ENCODE data around the gene C1orf159.
"Not testable (repeated sequence)": the region's sequence is repeated elsewhere in the genome, so short reads cannot be mapped to it uniquely, and the experiment has no call there.

Gene C1orf159

DNA sequence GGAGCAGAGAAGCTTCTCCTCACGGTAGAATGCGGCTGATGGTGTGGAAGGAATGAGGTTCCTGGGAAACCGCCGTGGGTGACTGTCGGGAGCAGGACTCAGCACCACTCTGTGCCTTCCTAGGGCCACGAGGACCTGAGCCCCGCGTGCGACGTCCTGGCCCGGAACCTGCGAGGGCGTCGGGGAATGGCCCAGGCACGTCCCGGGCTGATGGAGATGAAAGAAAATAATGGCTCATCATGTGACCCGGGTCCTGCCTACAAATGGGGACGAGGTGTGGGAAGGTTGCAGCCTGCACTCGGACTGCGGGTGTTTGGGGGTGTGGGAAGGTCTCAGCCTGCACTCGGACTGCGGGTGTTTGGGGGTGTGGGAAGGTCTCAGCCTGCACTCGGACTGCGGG lies 32.7 kb upstream of the C1orf159 start:
- DNase-seq, result no peak

DNA sequence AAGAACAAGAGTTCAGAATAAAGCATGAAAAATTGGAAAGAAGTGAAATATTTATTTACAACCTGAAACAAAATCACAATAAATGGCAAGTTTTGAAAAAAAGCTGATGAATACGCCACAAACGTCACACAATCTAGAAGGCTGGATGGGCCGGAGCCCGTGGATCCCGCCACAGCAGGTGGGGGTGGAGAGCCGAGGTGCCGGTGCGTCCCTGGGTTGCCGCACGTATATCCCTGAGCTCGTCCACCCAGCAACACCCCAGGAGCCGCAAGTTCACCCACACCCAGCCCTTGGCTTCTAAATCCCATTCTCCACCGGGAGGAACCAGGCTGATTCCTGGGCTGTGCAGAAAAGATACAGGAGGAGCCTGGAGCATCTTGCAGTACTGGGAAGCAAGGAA lies 32.2 kb upstream of the C1orf159 start:
- no peak for DNase-seq

DNA sequence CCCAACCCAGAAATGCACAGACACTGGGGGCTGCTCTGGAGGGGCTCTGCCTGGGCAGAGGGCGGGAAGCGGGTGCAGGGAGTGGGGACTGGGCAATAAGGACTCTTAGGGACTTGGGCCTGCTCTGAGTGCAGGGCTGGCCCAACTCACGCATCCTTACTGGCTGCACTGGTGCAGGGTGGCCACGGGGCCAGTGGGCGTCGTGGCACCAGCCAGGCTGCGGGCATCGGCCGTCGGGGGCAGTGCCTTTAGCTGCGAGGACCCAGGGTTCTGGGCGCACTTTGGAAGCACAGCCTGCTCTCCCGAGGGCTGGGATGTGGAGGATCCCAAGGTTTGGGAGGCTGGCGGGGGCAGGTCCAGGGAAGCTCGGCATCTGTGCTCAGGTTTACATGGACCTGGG lies 30.7 kb upstream of the C1orf159 start:
- DNase-seq, result no peak

DNA sequence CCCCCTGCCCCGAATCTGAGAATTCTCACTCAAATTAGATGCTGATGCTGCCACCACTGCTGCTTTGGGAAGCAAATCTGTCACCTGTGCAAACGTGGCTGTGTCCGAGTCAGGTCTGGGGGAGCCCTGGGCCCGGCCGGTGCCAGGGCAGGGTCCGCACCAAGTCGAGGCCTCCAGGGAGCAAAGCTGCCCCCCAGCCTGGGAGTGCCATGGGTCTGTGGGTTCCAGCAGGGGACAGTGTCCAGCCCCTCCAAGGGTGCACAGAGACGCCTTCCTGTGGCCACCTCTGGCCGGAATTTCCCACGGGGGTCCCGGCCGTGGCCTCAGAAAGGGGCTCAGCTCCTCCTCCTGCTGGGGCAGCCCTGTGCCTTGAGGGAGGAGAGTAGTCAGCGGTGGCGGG lies 30.1 kb upstream of the C1orf159 start:
- DNase-seq, result no peak

DNA sequence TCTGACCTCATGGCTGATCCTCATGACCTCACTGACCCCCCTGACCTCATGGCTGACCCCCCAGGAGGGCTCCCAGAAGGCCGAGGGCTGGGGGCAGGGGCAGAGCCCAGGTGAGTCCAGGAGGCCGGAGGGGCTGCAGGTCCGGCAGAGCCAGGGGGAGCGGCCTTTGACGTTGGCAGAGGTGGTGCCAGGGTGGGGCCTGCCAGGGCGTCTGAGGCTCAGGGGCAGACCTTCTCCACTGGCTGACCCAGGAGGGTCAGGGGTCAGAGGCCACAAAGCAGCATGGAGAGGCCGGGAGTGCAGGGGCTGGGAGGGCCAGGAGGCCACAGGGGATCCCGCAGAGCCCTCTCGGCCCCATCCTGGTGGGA lies 29.6 kb upstream of the C1orf159 start:
- no peak for DNase-seq

DNA sequence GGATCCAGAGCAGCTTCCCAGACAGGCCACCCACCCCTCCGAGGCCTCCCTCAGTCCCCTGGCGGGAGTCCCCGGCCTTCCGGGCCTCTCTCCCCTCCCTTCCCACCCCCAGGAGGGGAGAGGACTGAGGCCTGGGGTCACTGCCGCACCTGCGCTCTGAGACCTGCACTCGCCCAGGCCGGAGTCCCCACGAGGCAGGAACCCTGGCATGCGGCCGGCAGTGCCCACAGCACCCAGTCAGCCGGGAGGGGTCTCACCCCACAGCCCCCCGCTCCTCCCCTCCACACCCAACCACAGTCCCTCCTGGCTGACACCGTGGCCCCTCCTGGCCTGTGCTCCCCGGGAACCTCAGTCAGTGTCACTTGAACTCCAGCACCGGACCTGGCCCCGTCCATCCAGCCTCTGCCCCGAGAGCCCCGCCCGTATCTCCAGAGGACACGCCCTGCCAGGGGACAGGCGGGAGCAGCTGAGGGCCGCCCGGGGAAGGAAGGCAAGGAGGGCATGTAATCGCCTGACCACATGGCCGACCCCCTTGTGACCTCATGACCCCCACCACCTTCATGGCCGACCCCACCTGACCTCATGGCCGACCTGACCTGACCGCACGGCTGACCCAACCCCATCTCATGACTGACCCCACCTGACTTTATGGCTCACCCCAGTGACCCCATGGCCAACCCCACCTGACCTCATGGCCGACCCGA lies 29.1 kb upstream of the C1orf159 start:
- no peak for DNase-seq

DNA sequence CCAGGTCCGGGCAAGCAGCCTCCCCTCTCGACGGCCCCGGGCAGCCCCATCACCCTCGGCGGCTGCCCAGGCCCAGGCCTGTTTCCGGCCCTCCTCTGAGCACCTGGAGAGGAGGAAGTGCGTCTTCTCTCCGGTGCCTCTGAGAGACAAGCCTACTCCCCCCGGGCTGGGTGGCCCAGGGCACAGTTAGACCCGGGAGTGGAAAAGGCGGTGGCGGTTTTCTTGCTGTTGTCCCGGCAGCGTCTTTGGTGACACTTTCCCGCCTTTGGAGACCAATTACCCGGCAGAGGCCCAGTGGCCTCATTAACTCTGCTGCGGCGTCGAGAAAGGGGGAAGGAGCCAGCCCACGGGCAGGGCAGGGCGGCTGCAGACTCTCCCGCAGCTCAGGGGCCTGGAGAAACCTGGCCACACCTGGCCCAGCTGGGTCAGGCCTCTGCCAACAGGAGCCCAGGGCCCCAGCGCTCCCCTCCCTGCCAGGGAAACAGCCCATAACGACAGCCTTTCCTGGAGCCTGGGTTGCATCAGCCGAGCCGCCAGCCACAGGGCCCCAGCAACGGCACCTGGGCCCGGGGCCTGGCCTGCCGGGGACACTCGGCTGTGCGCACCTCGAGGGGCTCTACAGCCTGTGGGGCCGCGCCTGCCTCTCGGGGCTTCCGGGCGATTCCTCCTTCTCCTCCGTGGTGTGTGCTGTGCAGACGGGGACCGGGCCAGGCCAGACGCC lies 28.4 kb upstream of the C1orf159 start:
- peak; percentile 64 for DNase-seq

DNA sequence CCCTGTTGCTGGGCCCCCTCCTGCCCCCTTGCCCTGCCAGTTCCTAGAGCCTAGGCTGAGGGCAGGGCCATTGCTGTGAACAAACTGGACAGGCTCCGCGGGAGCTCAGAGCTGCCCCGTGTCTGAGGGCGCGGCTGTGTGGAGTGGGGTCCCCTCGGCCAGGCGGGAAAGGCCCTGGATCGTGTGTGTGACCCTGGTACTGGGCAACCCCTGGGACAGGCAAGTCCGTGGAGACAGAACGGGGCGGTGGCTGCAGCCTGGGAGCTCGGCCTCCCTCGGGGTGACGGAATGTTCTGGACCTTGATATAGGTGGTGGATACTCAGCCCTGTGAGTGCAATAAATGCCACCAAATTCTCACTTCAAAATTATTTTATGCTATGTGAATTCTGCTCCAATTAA lies 27.7 kb upstream of the C1orf159 start:
- no peak for DNase-seq

DNA sequence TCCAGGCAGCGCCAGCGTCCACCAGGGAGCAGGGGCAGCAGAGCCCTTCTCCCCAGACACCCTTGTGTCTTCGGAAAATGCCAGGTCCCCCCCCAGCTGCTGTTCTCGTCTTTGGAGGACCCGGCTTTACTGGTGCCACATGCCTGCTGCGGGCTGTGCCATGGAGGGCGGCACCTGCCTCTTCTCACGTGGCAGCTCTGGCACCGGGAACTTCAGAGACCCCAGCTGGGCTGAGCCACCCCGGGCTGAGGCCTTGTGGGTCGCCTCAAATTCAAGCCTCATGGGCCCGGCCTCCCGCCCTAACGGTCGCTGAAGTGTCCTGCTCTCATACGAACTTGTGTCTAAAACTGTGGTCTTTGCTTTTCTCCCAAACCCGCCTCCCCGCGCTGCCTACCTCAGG lies 27.0 kb upstream of the C1orf159 start:
- no peak for DNase-seq

DNA sequence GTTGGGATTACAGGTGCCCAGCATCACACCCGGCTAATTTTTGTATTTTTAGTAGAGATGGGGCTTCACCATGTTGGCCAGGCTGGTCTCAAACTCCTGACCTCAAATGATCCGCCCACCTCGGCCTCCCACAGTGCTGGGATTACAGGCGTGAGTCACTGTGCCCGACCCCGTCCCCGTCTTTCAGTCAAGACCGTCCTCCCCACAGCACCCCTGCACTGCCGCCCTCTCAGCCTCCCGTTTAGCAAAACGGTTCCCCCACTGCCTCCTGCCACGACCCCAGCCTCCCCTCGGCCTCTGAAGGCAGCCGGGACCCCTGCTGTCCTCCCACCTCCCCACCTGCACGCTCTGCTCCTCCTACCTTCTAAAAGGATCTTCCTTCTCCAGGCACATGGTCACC lies 26.5 kb upstream of the C1orf159 start:
- DNase-seq, result not testable (repeated sequence)

DNA sequence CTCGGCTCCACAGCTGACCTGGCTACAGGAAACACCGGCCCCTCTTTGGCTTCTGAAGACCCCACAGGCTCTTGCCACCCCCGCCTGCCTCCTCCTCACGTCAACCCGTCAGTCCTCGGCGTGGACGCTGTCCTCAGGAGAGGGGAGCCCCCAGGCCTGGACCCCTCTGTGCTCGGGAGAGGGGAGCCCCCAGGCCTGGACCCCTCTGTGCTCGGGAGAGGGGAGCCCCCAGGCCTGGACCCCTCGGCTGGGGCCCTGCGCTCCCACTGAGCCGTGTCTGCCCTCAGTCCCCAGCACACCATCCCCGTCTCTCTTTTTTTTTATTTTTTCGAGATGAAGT lies 26.0 kb upstream of the C1orf159 start:
- no peak for DNase-seq

DNA sequence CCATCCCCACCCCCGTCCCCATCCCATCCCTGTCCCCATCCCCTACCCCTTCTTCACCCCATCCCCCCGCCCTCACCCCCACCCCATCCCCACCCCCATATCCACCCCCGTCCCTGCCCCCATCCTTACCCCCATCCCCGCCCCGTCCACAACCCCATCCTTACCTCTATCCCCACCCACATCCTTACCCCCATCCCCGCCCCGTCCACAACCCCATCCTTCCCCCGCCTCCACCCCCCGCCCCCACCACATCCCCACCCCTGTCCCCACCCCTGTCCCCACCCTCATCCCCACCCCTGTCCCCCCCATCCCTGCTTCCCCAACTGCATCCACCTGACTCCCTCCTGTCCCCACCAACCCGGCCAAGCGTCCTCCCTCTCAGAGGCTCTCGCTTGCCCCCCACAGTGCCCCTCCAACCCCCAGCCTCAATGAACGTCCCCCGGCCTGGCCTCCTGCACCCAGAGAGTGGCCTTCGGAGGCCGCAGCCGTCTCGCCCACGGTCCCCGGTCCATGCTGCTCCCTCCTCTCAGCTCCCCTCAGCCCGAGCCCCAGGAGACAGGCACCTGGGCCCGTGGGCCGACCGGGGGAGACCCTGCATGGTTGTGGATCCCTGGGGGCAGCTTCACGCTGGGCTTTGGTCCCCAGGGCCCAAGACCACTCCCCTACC lies 25.5 kb upstream of the C1orf159 start:
- no peak for DNase-seq

DNA sequence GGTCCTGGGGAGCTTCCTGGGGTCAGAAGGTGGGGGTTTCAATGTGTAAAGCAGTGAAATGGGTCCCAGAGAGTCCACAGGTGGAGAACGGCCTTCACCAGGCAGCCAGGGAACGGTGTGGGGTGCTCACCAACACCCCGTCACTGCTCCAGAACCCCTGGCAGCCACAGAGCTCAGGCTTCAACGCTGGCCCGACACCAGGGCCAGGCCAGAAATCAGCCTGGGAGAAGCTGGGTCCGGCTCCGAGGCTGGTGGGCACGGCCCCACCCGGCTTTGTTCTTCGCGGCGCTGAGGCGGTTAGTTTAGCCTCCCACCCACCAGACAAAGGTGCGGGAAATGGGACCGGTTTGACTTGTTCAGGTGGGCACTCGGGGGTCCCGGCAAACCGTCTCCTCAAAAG lies 24.8 kb upstream of the C1orf159 start:
- no peak for DNase-seq

DNA sequence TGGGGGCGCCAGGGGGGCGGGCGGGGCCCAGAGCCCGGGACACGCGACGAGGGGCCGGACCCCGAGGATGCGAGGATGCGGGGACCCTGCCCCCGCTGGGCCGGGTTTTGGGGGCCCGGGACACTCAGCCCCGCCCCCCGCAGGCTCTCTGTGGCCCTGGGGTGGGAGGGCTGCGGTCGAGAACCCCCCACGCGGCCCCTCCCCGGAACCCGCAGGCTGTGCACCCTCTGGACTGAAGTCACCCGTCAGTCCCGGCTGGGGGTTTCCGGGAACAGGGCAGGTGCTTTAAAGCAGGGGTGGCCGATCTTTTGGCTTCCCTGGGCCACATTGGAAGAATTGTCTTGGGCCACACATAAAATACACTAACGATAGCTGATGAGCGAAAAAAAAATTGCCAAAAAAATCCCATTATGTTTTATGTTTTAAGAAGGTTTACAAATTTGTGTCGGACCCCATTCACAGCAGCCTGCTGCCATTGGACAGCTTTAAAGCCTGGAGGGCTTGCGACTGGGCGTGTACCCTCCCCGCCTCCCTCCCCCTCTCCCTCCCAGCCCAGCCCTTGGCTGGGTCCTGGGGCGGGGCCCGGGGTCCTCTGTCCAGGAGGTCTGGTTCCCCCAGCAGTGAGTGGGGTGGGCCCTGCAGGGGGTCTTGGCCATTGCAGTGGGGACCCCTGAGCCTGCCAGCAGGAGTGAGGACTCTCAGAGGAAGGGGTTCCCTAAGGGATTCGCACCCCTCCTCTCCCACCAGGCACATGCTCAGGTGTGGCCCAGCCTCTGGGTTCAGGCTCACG lies 21.6 kb upstream of the C1orf159 start:
- no peak for DNase-seq

DNA sequence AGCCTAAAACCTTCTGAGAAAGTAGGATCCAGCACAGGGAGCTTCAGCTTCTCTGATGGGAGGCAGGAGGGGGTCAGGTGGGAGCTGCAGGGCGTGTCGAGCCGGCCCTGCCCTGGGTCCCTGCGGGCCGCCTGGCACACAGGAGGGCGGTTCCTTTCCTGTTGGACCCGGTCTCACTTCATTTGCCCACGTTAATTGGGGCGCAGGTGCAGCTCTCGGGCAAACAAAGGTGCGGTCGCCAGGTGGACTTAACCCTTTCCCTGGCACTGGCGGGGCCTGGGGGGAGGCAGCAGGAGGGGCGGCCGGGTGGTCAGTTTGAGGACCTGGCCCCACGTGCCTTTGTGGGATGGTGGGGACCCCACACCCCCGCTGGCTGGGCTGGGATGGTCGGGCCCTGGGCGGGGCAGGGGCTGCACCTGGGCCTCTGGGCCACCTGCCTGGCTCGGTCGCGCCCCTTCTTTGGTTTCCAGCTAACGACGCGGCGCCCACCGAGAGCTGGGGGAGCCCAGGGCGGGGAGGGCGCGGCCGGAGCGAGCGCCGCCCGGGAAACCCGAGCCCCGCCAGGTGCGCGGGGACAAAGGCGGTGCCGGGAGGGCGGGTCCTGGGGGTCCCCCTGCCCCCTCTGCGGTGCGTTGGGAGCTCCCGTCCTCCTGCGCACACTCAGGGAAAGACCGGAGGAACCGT lies 20.8 kb upstream of the C1orf159 start:
- peak; percentile 93 for DNase-seq

DNA sequence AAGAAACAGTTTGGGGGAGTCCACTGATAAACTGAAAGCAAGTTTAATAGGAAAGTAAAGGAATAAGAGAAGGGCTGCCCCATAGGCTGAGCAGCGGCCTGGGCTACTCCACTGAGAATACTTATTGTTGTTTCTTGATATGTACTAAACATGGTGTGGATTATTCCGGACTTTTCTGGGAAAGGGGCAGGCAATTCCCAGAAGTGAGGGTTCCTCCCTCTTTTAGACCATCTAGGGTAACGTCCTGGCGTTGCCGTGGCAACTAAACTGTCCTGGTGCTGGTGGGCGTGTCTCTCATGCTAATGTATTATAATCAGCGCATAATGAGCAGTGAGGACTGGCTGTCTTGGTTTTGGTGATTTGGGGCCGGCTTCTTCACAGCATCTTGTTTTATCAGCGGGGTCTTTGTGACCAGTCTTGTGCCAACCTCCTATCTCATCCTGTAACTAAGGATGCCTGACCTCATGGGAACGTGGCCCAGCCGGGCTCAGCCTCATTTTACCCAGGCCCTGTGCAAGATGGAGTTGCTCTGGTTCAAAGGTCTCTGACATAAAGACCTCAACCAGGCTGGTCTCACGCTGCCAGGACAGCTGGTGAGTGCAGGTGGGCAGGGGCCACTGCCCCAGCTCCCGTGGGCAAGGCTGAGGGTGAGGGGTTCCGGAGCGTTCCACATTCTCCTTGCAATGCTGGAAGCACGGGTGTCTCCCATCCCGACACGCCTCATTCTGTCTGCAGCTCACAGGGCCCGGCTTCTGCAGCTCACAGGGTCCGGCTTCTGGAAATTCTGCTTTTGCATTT lies 19.6 kb upstream of the C1orf159 start:
- DNase-seq, result peak; percentile 30

DNA sequence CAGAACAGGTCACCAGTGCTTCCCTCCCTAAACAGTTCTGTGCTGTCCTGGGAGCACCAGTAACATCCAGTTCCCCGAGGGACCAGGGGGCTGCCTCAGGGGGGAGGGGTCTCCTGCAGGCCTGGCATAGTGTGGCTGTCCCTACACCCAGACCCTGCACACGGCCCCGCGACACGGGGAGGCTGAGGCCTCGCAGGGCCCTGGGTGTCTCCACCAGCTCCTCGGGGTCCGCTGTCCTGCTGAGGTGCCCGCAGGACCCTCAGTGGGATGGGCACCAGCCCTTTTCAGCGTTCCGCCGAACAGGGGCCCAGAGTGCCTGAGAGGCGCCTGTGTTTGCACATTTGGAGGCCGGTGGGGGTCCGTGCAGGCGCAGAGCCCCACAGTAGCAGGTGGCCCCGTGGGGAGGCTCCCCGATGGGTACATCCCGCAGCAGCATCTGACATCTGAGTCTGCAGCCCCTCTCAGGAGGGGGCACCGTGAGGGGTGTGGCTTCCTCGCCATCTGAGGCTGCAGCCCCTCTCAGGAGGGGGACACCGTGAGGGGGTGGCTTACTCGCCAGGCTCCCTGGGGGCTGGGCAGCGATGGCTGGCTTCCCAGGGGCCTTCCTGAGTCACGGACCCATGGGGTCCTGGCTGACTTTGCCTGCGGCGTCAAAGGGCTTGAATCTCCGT lies 18.5 kb upstream of the C1orf159 start:
- no peak for DNase-seq

DNA sequence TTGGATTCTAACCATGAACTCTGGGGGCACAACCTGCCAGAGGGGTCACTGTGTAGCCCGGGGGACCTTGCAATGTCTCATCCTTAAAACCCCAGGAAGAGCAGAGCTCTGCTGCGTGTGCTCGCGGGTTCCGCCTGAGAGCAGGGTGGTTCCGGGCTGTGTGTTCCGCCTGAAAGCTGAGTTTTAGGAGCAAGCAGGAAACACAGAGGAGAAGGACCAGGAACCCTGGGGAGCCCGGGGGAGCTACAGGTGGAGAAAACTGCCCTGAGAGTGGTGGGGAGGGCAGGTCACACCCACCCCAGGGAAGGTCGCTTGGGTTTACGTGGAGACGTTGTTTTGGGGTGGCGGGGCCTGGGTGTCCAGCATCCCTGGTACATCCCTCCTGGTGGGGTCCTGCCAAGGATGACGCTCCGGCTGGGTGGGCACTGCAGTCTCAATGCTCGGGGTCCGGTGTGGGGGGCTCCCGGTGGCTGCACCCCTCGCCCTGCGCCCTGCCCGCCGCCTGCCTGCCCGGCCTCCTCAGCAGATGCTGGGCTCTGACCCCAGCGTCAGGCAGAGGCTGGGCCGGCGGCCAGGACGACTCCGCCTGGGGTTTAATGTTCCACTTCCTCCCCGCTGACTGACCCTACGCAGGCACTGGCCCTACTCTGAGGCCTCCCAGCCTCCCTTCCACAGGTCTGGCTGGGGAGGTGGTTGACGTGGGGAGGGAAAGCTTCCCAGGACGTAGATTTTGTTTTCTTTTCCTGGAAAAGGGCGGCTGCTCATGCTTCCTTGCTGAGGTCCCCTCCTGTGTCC lies 17.3 kb upstream of the C1orf159 start:
- DNase-seq, result no peak

DNA sequence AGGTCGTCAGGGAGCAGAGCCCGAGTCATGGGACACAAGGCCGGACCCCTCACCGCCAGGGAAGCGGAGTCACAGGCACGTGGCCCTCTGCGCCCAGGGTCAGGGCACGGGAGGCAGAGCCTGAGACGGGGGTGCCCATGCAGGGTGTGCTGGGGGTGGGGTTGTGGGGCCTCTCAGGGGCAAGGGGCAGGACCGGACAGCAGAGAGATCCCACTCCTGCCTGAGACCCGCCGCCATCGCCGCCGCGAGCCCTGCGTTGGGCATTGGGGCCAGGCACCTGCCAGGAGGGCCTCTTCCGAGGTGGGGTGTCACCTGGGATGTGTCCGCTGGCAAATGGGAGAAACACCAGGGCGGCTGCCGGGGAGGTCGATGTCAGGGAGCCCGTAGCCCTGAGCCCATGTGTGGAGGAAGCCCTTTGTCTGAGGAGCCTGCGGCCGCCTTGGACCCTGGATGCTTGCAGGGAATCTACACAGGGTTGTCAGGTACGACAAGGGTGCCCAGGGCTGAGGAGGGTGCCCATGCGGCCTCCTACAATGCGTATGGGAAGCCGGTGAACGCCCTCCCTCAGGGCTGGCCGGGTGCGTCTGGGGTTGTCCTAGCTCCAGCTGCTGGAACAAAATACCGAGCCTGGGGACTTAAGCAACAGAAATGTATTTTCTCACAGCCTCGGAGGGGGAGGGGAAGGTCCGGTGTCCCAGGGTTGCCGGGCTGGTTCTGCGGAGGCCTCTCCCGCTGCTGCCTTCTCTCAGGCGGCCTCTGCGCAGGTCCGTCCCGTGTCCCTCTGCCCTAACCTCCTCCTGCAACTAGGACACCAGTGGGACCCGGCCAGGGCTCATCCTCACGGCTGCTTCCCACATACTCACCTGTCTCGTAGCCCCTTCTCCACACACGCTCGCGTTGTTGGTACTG lies 16.4 kb upstream of the C1orf159 start:
- no peak for DNase-seq

Data from NCI-H526 treated with DMSO at 0.1 percent for 48 hours (cell line).